ENCODE measurements around the gene MRPS14.
"Not testable (repeated sequence)": the region's sequence is repeated elsewhere in the genome, so short reads cannot be mapped to it uniquely, and the experiment has no call there.

The MRPS14 gene

DNA sequence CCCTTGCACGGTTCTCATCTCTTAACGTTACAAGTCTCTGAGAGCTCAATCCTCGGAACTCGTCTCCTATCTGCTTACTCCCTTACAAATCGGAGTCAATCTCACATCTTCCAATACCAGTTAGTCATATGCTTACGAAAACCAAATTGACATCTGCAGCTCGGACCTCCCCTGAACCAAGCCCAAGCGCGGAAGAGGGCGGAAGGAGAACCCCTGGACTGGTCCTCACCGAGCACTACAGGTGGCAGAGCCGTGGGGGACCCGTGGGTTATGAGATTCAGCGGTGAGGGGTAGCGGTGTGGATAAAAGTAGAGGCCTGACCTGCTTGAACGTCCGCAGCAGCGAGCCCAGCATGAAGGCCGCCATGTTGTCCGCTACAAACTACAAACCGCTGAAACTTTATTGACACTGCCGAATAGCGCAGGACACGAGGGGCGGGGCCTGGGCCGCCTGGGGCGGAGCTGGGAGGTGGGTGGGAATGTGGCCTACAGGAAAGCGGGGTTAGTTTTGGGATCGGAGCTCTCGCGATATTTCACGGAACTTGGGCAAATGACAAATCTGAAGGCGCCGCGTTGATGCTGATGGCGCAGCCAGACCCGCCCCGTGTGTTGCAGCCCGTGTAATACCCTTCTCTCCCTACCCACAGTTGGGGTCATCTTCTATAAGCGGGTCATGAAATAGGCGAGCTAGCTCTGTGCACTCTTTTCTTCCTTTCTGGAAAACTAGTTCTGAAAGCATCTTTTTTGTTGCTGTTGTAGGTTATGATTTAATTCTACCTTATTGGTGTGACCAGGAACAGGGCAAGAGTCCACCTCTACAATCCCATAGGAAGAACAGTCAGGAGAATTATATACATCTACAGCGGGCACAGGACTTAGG lies at the start of gene MRPS14:
TSS of gene MRPS14 (minus strand) at position 383 of the 879 bp plus-strand sequence. CDS start at position 366, 17 bp downstream.
- DNase-seq = peak; percentile 94 to 99 (median 97)
- intact Hi-C loops (cut with DNase I) = no loop called here

DNA sequence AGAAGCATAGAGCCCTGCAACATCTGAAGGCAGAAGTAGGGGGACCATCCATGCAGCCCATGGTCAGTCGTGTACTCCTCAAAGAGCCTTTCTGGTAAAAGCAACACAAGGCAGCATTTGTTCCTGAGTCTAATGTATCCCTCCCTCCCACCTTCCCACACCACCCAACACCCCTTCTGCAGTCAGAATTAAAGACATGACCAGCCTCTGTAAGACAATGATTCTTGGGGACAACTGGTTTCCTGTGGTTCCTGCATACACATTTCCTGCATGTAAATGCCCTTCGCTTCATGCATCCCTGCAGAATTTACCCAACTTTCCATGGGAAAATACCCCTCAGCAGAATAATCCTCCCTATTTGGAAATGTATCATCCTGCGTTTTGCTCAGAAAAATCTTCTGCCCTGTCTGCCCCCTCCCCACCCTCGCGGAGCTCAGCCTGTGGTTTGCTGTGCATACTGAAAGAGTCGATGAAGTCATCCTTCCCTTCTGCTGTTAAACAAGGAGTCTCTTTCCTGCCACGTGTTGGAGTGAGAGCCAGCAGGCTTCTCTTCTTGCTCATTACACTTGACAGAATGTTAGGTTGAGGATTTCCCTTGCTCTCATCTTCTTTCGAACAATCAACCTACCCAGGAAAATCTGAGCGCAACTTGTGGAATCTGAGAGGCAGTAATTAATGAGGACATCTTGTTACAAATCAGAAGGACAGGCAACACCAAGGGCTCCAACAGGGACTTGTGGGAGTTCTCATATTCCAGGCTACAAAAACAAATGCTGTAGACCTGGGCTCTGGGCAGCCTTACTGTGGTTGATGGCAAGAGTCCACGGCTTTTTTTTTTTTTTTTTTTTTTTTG lies 49.1 kb upstream of the MRPS14 start:
- intact Hi-C loops (cut with DNase I) = no loop called here
- DNase-seq = peak in 35 of 42 donors; percentile 7 to 74 (median 36)

DNA sequence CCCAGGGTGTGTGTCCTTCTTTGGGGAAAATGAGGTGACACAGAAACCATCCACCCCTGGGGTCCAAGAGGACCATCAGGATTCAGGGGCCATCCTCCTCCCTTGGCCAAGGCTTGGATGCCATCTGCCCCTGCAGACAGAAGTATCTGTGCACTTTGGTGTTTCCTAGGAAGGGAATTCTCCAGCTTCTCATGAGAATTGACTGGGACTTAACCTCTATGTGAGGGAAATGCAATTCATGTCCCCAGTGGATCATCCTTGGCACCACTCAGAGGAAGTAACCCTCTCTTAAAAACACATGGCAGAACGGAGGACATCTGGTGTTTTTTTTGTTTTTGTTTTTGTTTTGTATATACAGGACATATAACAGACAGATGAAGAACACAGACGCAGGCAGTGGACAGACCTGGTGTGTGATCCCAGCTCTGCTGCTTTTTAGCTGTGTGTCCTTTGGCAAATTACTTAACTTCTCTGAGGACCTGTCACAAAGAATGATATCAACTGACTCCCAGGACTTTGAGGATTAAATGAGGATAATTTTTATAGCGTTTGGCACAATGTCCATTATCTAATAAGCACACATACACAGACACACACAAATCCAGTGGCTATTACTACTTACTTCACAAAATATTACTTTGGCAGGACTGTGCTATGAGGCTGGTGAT lies 48.2 kb upstream of the MRPS14 start:
- intact Hi-C loops (cut with DNase I) = no loop called here
- DNase-seq = no peak

DNA sequence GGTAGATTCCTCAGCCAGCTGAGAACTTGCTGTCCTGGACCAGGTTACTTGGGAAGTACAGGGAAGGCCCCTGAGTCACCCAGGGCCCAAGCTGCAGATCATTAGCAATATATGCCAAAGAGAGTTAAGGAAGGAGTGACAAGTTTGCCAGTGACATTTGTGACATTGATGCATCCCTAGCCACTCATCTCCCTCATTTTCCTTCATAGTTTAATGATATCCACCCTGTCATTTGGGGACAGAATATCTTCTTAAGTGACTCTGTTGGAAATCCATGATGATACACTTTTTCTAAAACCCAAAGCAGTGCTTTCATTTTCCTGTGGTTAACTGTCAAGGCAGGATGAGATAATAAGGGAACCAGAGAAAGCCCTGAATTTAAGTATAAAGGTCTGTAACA lies 47.6 kb upstream of the MRPS14 start:
- intact Hi-C loops (cut with DNase I) = no loop called here
- no peak for DNase-seq

DNA sequence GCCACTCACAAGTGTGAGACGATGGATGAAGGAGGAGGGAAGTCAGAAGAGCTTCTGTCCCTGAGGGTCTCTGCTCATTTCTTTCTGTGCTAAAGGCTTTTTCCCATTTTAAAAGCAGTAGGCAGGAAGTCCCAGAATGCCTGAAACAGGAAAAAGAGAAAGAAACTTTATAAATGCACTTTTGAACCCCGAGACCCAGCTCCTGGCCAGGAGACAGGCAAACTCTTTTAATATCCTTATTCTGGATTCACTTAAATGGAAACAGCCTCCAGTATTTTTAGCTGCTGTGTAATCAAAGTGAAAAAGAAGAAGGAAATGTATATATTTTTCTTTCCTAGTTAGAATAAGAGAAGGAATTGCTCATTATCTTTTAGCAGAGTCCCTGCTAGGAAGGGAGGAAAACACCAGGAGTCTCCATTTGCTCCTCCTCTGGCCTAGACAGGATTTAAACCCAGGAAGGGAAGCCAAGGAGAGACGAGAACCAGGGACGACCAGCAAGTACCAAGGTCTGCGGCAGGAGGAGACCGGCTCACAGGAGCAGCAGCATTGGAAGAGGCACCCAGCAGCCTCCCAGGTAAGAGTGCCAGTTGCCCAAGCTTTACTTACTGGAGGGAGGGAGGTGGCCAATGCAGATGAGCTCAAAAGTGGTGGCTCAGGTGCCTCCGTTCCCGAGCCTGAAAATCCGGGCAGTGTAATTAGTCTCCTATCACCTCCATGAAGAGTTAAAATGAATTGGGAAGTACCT lies 44.3 kb upstream of the MRPS14 start, which contains the start of gene TNN:
TSS of gene TNN (plus strand) at position 472 of the 745 bp plus-strand sequence. CDS start 9,586 bp downstream, outside the sequence.
- intact Hi-C loops (cut with DNase I) = no loop called here
- no peak for DNase-seq

DNA sequence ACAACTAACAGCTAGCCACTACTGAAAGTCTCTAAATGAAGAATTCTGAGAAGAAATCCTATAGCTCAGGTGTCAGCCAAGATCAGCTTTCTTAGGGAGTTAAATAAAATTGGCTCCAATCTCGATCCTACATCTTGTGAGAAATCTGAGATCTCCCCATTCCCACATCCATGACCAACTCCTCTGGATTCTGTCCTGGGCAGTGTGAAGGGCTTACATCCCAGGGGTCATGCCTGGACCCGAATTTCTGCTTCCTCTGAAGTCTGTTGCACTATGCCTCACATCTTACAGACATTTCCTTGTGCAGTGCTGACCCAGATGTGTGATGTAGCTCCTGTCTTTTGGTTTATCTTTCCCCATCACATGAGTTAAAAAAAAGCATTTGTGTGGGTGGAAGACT lies 39.6 kb upstream of the MRPS14 start:
- intact Hi-C loops (cut with DNase I) = no loop called here
- DNase-seq = no peak

DNA sequence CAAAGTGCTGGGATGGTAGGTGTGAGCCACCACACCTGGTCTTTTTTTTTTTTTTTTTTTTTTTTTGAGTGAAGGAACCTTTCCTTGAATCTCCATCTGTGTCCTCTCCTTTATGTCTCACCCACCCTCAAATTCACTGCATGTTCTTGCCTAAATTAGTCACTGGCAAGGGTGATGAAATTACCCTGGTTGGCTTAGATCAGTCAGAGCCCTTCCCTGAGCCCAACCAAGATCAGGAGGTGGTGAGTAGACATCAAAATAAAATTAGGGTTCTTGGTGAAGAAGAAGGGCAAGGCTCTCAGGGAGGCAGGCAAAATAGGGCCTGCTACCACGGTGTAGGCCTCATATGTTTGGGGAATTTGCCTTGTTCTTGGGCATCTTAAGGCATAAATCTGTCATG lies 39.1 kb upstream of the MRPS14 start:
- no peak for DNase-seq
- intact Hi-C loops (cut with DNase I) = no loop called here

DNA sequence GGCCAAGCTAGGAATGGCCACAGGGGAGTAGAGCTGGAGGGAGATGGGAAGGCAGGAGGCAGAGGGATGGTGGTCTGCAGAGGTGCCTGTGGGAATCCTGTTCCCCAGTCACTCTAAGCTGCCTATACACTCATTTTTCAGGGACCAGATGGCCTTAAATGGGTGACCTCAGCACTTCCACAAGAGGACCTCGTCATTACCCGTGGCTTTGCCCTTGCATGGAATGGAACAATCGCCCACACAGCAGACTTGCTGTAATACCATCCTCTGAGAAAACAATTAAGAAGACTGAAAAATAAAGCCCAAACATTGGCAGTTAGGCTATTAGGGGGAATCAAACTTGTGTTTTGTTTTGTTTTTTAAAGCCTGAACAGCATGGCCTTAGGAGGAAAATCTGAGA lies 31.5 kb upstream of the MRPS14 start:
- DNase-seq = no peak
- intact Hi-C loops (cut with DNase I) = no loop called here

DNA sequence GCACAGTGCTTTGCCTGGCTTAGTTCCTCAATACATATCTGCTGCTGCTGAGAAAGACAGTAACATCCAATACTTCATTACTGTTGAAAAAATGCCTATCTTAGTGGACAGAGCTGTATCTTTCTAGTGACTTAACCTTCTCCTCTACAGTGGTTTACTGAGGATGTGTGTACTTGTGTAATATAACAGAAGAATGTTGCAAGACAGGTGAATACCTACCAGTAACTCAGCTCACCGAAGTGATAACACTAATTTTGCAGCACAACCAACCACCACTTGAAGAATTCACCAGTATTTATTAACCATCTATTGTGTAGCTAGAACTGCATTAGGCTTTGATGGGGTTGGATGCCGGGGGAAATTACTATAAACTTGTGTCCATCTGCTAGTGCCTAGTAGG lies 27.8 kb upstream of the MRPS14 start:
- no peak for DNase-seq
- intact Hi-C loops (cut with DNase I) = no loop called here

DNA sequence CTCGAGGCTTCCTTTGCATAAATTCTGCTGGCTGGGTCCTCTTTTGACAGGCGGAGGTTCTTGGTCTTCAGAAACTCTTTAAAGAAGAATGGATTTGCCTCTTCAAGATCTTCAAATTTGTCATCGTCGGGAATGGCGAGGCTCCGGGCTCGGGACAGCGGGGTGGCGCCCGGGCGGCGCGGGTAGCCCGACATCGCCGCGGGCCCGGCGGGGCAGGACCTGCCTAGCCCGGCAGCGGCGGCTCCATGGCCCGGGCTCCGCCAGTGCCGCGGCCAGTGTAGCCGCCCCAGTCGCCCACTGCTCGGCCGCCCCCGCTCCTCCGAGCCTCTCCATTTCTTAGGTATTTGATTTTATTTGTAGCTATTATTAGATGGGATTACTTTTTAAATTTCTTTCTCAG lies 22.3 kb upstream of the MRPS14 start:
- no peak for DNase-seq
- intact Hi-C loops (cut with DNase I) = no loop called here

DNA sequence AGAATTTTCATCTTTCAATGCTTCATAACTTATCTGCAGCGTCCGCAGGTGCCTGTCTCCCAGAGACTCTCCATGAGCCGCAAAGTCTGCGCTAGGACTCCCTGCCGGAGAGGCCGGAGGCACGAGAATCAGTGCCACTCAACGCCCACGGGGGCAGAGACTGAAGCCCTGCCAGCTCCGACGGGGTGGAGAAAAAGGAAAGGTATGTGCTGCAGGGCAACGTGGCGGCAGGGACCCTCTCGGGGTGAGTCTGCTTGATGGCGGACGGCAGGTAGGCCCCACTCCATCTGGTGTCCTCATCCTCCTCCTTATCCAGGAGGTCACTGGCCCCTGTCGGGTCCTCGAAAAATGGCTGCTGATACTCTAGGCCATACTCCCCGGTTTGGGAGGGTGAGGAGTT lies 21.9 kb upstream of the MRPS14 start:
- intact Hi-C loops (cut with DNase I) = no loop called here
- no peak for DNase-seq

DNA sequence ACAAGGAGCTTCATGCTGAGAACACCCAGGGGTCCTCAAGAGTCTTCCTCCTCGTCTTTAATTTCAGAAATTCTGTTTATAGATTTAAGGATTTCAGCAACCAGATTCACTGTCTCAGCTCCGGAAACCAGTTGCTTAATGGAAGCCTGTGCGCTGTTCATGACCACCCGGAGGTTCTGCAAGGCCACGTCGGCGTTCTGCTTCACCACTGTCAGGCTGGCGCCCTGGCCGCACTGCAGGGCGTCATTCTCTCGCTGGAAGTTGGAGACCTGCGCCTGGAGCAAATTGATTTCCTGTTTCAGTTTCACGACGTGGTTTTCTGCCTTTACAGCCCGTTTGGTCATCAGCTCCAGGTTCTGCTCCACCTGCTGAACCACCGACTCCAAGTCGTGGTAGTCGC lies 21.4 kb upstream of the MRPS14 start:
- intact Hi-C loops (cut with DNase I); DNase-seq: not testable (repeated sequence)

DNA sequence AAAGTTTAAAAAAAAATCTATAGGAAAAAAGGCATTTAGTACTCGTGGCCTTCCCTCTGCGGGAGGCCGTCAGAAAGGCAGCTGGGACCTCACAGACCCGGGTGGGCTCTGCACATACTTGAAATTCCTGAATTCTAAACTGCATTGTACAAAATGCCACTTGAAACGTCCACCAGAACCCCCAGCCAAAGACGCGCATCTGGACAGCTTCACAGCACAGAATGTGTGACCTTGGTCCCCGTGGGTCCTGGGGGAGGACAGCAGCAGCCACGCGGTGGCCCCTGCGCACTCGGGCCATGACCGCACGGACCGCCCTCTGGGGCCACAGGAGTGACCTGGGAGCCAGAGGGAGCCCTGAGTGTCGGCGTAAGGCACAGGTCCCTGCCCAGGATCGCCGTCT lies 20.6 kb upstream of the MRPS14 start:
- DNase-seq = no peak
- intact Hi-C loops (cut with DNase I) = no loop called here

DNA sequence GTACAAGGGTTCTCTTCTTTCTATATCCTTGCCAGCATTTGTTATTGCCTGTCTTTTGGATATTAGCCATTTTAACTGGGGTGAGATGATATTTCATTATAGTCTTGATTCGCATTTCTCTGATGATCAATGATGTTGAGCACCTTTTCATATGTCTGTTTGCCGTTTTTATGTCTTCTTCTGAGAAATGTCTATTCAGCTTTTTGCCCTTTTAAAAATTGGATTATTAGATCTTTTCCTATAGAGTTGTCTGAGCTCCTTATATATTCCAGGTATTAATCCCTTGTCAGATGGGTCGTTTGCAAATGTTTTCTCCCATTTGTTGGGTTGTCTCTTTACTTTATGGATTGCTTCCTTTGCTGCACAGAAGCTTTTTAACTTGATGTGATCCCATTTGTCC lies 19.4 kb upstream of the MRPS14 start:
- intact Hi-C loops (cut with DNase I) = no loop called here
- no peak for DNase-seq

DNA sequence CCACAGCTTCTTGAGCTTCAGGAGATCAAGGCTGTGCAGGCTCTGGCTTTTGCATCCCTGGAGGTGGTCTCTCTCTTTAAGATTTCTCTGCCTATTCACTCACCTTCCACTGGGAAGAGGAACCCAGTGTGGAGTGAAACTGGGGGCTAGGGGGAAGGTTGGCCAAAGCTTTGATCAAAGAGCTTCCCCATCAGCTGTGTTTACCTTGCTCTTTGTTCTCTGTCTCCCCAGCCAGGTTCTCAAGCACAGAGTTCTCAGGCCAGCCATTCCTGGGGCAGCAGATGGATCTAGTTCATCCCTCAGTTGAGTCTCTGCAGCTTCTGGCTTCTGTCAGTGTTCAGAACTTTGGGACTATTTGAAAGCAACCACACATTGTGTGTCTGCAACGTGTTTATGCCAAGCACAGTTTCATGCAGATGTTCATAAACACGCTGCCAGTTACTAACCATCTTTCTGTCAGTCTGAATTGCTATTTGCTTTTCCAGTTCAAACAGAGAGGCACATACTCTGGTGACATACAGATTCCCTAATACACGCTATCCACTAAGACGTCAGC lies 17.2 kb upstream of the MRPS14 start:
- no peak for DNase-seq
- intact Hi-C loops (cut with DNase I) = no loop called here

DNA sequence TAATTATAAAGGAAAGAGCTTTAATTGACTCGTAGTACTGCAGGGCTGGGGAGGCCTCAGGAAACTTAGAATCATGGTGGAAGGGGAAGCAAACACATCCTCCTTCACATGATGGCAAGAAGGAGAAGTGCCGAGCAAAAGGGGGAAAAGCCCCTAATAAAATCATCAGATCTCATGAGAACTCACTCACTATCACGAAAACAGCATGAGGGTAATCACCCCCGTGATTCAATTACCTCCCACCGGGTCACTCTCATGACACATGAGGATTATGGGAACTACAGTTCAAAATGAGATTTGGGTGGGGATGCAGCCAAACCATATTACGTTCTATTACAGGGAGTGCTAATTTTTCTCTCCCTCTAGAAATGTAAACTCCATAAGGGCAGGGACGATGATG lies 14.2 kb upstream of the MRPS14 start:
- intact Hi-C loops (cut with DNase I) = no loop called here
- DNase-seq = no peak

DNA sequence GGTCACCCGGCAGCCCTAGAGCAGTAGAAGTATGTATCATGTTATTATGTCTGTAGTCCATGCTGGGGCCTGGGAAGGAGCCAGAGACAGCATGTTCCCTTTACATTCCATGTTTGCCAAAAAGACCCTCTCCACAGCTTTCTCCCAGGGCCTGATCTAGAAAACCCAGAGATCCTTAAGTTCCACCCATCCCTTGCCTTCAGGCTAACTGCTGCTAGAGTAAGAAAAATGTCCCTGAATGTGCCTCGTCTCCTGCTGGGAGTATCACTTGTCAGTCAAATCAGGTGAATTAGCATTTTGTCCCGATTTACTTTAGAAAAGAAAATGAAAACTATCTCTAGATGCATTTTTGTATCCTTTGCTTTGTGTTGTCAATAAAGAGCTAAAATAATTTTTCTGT lies 13.3 kb upstream of the MRPS14 start:
- no peak for DNase-seq
- intact Hi-C loops (cut with DNase I) = no loop called here

DNA sequence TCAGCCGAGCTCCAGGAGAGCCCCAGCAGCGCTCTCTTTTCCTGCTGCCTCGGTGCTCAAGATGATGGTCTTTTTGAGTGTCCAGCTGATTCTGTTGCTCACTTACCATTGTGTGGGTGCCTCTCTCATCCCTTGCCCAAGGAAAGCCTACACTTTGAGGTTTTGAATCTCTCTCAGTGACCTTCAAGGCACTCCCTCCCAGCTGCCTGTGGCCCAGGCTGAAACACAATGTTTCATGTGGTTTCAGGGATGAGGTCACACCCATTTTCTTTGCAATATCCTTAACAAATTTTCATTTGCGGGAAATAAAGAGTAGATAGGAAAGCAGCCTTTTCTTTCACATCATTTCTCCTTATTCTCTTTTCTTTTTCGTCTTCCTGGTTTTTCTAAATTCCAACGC lies 12.6 kb upstream of the MRPS14 start:
- intact Hi-C loops (cut with DNase I) = no loop called here
- DNase-seq = no peak

DNA sequence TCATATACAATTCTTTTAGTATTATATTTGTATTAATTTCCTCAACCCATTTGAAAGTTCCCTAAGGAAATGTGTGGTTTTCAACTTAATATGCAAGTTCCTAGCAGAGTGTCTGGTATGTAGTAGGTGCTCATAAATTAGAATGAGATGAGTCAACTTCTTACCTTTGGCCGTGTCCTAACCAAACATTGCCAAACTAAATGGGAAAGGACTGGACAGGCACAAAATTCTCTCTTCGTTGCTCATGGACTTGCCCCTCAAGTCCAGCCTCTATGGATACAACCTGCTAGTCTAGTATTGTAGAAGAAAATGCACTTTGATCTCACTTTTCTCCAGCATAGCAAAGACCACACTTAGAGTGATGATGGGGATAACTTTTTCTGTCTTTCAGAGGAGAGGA lies 11.6 kb upstream of the MRPS14 start:
- intact Hi-C loops (cut with DNase I) = loop anchor here (5.0 kb wide), 1 partner anchor 93 kb away; no protein-coding TSS in a partner anchor
- DNase-seq = no peak
